ENCODE measurements around the gene CBX6. TPM values are rescaled to one million over a fixed set of nuclear protein-coding genes. Genes with fewer than 3 reads are reported as not detected.

CBX6 gene
- total and polyA plus RNA-seq, 2 of the 8 experiments (the other 6 are each of a cell fraction or from before 2014, with no cell fraction given) = 10.6 to 27.5 TPM

GRCh38 chr22:38849811-38850210, 22.2 kb downstream of the CBX6 start:
- no peaks in the 10 kb centered on the region for H3K9me3 ChIP-seq (ENCODE audit: insufficient read depth in 2 of 2, low read depth in 1 of 2, low read length in 1 of 2)
- TF ChIP-seq POLR2A (IDR thresholded peaks at IDR 0.05; ENCODE audit: control extremely low read depth in 1 of 2, low read depth in 2 of 2, low read length in 2 of 2) (no peak), FOSL1 (IDR thresholded peaks at IDR 0.05; ENCODE audit: insufficient read depth, low read depth, low read length) (no peak), RBBP5 (IDR thresholded peaks at IDR 0.05; ENCODE audit: borderline replicate concordance, low read depth, low read length) (no peak), ASH2L (IDR thresholded peaks at IDR 0.05; ENCODE audit: low read length) (no peak), SIX5 (IDR thresholded peaks at IDR 0.05; ENCODE audit: low read depth, low read length) (no peak), SIRT6 (IDR thresholded peaks at IDR 0.05; ENCODE audit: low read length) (no peak), JUN (IDR thresholded peaks at IDR 0.05; ENCODE audit: low read depth, low read length) (no peak), TEAD4 (IDR thresholded peaks at IDR 0.05; ENCODE audit: low read depth, low read length) (no peak), SP2 (IDR thresholded peaks at IDR 0.05; ENCODE audit: low read length) (no peak), RAD21 (IDR thresholded peaks at IDR 0.05 in 1 of 2, conservative IDR thresholded peaks at IDR 0.05 in 1 of 2; ENCODE audit: low read depth in 2 of 2, low read length in 2 of 2) (no peak), USF2 (IDR thresholded peaks at IDR 0.05; ENCODE audit: low read length) (no peak), BRCA1 (IDR thresholded peaks at IDR 0.05; ENCODE audit: low read depth, low read length) (no peak), KDM4A (IDR thresholded peaks at IDR 0.05; ENCODE audit: low read depth, low read length, severe bottlenecking) (no peak)
- TF ChIP-seq, protein P1, sequence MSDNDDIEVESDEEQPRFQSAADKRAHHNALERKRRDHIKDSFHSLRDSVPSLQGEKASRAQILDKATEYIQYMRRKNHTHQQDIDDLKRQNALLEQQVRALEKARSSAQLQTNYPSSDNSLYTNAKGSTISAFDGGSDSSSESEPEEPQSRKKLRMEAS (IDR thresholded peaks at IDR 0.05) = no peak

More at GRCh38 chr22:38849811-38850210, 22.2 kb downstream of the CBX6 start:
- H3K9ac ChIP-seq (replicated peaks in 1 of 4; ENCODE audit: extremely low read depth in 1 of 4, low read depth in 3 of 4, low read length in 3 of 4) = no peak overlapping the region
- no peak overlapping the region for H2BK12ac ChIP-seq (ENCODE audit: low read depth, low read length)
- WGBS, 2 experiments (ENCODE audit: extremely low coverage in 1 of 2, insufficient coverage in 1 of 2, insufficient read length in 1 of 2, insufficient replicate concordance in 2 of 2, low coverage in 1 of 2, low lambda C conversion rate in 2 of 2, missing lambda C conversion rate in 1 of 2) = 79% methylated on average over 6 of the region's 6 CpGs; no CpG with 5 or more reads in 1 of the 2 experiments
- H3K27me3 ChIP-seq (replicated peaks in 1 of 4; ENCODE audit: control insufficient read depth in 3 of 4, extremely low read depth in 1 of 4, insufficient read depth in 3 of 4, low read length in 3 of 4) = peaks cover 2 to 16% (median 11%) of the 10 kb centered on the region in 4 experiments
- no peak overlapping the region for H3K4me2 ChIP-seq (ENCODE audit: insufficient read depth in 1 of 2, low read depth in 2 of 2, low read length in 2 of 2)
- no peak overlapping the region for H2BK5ac ChIP-seq (ENCODE audit: low read depth, low read length)
- CTCF ChIA-PET (ENCODE audit: partially characterized antibody) = interaction anchor here (0.6 to 2.5 kb wide), 7 partner anchors 13 to 538 kb away, joined by 3 to 23 read pairs (median 4); no protein-coding TSS in a partner anchor
- H3K4me3 ChIP-seq (ENCODE audit: extremely low read depth in 1 of 4, insufficient read depth in 2 of 4, low read depth in 3 of 4, low read length in 4 of 4) = no peak overlapping the region
- no peak overlapping the region for H3K23ac ChIP-seq (ENCODE audit: insufficient read length)
- POLR2A ChIA-PET (ENCODE audit: partially characterized antibody) = interaction anchor here (1.2 to 1.4 kb wide), 2 partner anchors 12 to 115 kb away, joined by 3 read pairs; no protein-coding TSS in a partner anchor
- no peak overlapping the region for H2AFZ ChIP-seq (ENCODE audit: low read length)
- H3K79me2 ChIP-seq (ENCODE audit: control insufficient read depth in 1 of 2, insufficient read depth in 2 of 2, low read length in 2 of 2) = no peaks in the 10 kb centered on the region
- H4K8ac ChIP-seq (ENCODE audit: extremely low read depth, insufficient read depth, low read length) = peak overlapping the region; percentile 18; the same call in 1 of the 2 replicates
- H3K36me3 ChIP-seq (ENCODE audit: control insufficient read depth in 2 of 4, insufficient read depth in 4 of 4, low read length in 3 of 4) = no peaks in the 10 kb centered on the region
- DNase-seq (ENCODE audit: low read depth in 1 of 2, low spot score in 2 of 2) = no peak
- H3K56ac ChIP-seq (replicated peaks; ENCODE audit: insufficient read length, low read depth, low read length) = no peak overlapping the region
- no peak overlapping the region for H3K4ac ChIP-seq (replicated peaks; ENCODE audit: insufficient read length, low read depth, low read length)
- no peak overlapping the region for H3K14ac ChIP-seq (ENCODE audit: insufficient read length)
- H4K91ac ChIP-seq (replicated peaks; ENCODE audit: insufficient read length, low read length) = no peak overlapping the region
- 0 out of 2 replicates have a peak overlapping the region, but pooled peaks have one; percentile 24 for H2AK5ac ChIP-seq (ENCODE audit: low read depth, low read length)
- H3K23me2 ChIP-seq (ENCODE audit: low read depth, low read length) = no peaks in the 10 kb centered on the region
- H3K79me1 ChIP-seq (ENCODE audit: low read depth, low read length) = no peaks in the 10 kb centered on the region
- no peak overlapping the region for H2BK20ac ChIP-seq (ENCODE audit: low read length)
- H4K20me1 ChIP-seq (replicated peaks in 1 of 2; ENCODE audit: control insufficient read depth in 1 of 2, insufficient read depth in 2 of 2, low read length in 2 of 2) = no peaks in the 10 kb centered on the region
- peaks cover 0 to 3% (median under 1%) of the 10 kb centered on the region in 4 experiments; a peak in 2 of 7 replicates for H3K4me1 ChIP-seq (replicated peaks in 1 of 4; ENCODE audit: control insufficient read depth in 3 of 4, insufficient read depth in 4 of 4, low read length in 3 of 4)
- no peak overlapping the region for H3K18ac ChIP-seq (ENCODE audit: extremely low read depth, low read length)
- FAIRE-seq = no peak
- H2BK120ac ChIP-seq (replicated peaks; ENCODE audit: low read depth, low read length) = no peak overlapping the region
- no peak overlapping the region for H2BK15ac ChIP-seq (ENCODE audit: low read length)
- no peak overlapping the region for H3K27ac ChIP-seq (ENCODE audit: low read depth, low read length)
- no peak overlapping the region for H4K5ac ChIP-seq (ENCODE audit: insufficient read length, low read depth, low read length)
